ENCODE results near the gene PIP5KL1.

PIP5KL1 gene

DNA sequence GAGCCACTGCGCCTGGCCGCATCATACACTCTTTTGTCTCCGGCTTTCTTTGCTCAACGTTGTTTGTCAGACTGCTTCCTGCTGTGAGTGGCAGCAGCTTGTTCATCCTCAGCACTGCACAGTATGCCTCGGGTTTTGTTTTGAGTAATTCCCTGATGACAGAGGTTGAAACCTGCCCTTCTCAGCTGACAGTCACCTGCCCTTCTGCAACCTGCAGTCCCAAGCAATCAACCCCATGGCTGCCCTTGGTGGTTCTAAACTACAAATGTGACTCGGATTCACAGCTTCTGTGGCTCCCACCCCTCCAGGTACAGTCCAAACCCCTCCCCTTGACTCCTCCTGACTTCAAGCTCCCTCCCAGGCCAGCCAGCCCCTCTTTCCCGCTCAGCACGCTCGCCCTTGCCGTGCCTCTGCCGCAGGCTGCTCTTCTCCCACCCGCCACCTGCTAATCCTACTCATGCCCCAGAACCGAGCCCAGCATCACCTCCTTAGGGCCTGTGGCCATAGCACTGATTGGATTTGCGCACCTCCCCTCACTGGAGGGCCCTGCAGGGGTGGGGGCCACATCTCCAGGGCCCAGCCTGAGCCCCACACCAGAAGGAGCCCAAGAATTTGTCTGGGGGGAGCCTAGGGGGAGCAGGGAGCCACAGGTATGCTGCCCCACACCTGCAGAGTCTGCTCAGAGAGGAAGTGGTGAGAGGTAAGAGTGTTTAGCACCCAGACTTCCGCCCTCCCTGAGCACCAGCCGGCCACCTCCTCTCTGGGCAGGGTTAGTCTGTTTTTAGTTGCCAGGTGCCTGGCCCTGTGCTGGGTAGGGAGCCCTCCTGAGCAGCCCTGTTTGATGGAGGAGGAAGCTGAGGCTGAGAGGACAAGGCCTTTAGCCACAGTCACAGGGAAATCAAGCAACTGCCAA lies 40.1 kb upstream of the PIP5KL1 start:
- H3K27ac ChIP-seq (ENCODE audit: low read length, poor library complexity, severe bottlenecking) = no peak overlapping the region
- peak overlapping the region; percentile 37 for H2AK5ac ChIP-seq (ENCODE audit: low read length, severe bottlenecking)
- H3K9me3 ChIP-seq (ENCODE audit: control insufficient read depth, low read length) = no peaks in the 10 kb centered on the region
- no peak overlapping the region for H2BK15ac ChIP-seq (ENCODE audit: low read depth, poor library complexity, severe bottlenecking)
- no peak overlapping the region for H2AFZ ChIP-seq (ENCODE audit: low read depth, low read length)
- H4K8ac ChIP-seq (ENCODE audit: low read length) = no peak overlapping the region
- no peak overlapping the region for H3K4me2 ChIP-seq (ENCODE audit: low read length, poor library complexity, severe bottlenecking)
- peak overlapping the region; percentile 20 to 70 for H2BK12ac ChIP-seq (ENCODE audit: low read length in 2 of 2)
- peak overlapping the region; percentile 55 for H4K91ac ChIP-seq (ENCODE audit: low read length)
- H3K9ac ChIP-seq (ENCODE audit: low read length) = no peak overlapping the region
- no peak for DNase-seq
- no peaks in the 10 kb centered on the region for H3K27me3 ChIP-seq (ENCODE audit: control insufficient read depth in 1 of 2, insufficient read depth in 1 of 2, low read length in 2 of 2)
- H3K4ac ChIP-seq (ENCODE audit: low read depth in 1 of 2, low read length in 2 of 2) = peak overlapping the region; percentile 3 to 62
- H3K79me1 ChIP-seq (replicated peaks; ENCODE audit: low read length, poor library complexity, severe bottlenecking) = peaks cover 54% of the 10 kb centered on the region
- H2BK5ac ChIP-seq (ENCODE audit: low read depth, low read length, poor library complexity, severe bottlenecking) = no peak overlapping the region
- H2BK120ac ChIP-seq (ENCODE audit: low read depth, low read length) = peak overlapping the region; percentile 20
- H3K23ac ChIP-seq (ENCODE audit: low read length in 2 of 2) = peak overlapping the region in 1 of 2 experiments; percentile 36
- H3K4me1 ChIP-seq (ENCODE audit: control insufficient read depth, insufficient read depth, low read depth, low read length) = peaks cover 79% of the 10 kb centered on the region
- 68% methylated on average over 16 of the region's 16 CpGs for WGBS
- H3K4me3 ChIP-seq (ENCODE audit: insufficient read depth in 1 of 2, low read depth in 1 of 2, low read length in 2 of 2) = no peak overlapping the region
- peak overlapping the region in 1 of 2 experiments; percentile 85 for H3K14ac ChIP-seq (ENCODE audit: low read length in 2 of 2)
- no peaks in the 10 kb centered on the region for H3K36me3 ChIP-seq (ENCODE audit: control insufficient read depth in 1 of 2, insufficient read depth in 2 of 2, low read depth in 1 of 2, low read length in 2 of 2)
- peak overlapping the region; percentile 16 to 76 for H3K18ac ChIP-seq (ENCODE audit: low read depth in 1 of 2, low read length in 2 of 2)

DNA sequence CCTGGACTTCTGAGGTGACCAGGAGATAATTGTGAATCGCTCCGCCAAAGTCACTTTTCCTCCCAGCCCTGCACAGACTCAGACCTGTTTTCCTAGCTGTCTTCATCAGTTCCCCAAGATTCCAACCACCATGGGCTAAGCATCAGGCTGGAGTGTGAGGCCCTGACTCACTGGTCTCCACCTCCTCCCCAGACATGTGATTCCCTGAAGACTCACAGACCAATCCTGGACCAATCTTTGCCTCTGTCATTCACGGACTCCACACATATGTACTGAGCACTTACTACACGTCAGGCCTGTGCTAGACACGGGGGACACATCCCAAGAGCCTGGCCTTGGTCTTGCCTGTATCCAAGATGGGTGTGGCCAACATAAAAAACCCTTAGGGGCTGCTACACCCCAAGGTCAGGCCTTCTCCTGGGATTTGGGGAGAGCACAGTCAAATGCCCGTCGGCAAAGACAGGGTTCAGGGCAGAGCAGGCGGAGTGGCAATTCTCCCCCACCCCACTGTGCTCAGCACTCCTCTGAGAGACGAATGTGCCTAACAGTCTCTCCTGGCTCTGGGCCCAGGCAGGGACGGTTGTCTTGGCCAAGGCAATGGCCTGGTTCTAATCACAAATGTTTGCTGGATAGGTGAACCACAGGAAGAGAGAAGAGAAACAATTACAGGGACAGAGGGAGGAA lies 38.3 kb upstream of the PIP5KL1 start:
- Histone ChIP-seq H3K27me3 (ENCODE audit: control insufficient read depth in 1 of 2, insufficient read depth in 1 of 2, low read length in 2 of 2) (no peaks in the 10 kb centered on the region), H2AK5ac (ENCODE audit: low read length, severe bottlenecking) (peak overlapping the region; percentile 63), H3K79me1 (replicated peaks; ENCODE audit: low read length, poor library complexity, severe bottlenecking) (peaks cover 55% of the 10 kb centered on the region), H2BK15ac (ENCODE audit: low read depth, poor library complexity, severe bottlenecking) (peak overlapping the region; percentile 71), H3K9me3 (ENCODE audit: control insufficient read depth, low read length) (no peaks in the 10 kb centered on the region), H3K4me1 (ENCODE audit: control insufficient read depth, insufficient read depth, low read depth, low read length) (peaks cover 74% of the 10 kb centered on the region), H4K91ac (ENCODE audit: low read length) (peak overlapping the region; percentile 95), H4K8ac (ENCODE audit: low read length) (peak overlapping the region; percentile 96), H2AFZ (ENCODE audit: low read depth, low read length) (no peak overlapping the region), H2BK12ac (ENCODE audit: low read length in 2 of 2) (peak overlapping the region; percentile 91 to 96), H3K9ac (ENCODE audit: low read length) (peak overlapping the region; percentile 70), H2BK120ac (ENCODE audit: low read depth, low read length) (peak overlapping the region; percentile 86), H3K36me3 (ENCODE audit: control insufficient read depth in 1 of 2, insufficient read depth in 2 of 2, low read depth in 1 of 2, low read length in 2 of 2) (peaks cover 0 to 6% of the 10 kb centered on the region in 2 experiments), H3K18ac (ENCODE audit: low read depth in 1 of 2, low read length in 2 of 2) (peak overlapping the region; percentile 87 to 95), H3K14ac (ENCODE audit: low read length in 2 of 2) (peak overlapping the region in 1 of 2 experiments; percentile 57), H2BK5ac (ENCODE audit: low read depth, low read length, poor library complexity, severe bottlenecking) (no peak overlapping the region), H3K4ac (ENCODE audit: low read depth in 1 of 2, low read length in 2 of 2) (peak overlapping the region; percentile 67 to 97), H3K4me3 (ENCODE audit: insufficient read depth in 1 of 2, low read depth in 1 of 2, low read length in 2 of 2) (peak overlapping the region in 1 of 2 experiments; percentile 41), H3K27ac (ENCODE audit: low read length, poor library complexity, severe bottlenecking) (no peak overlapping the region), H3K4me2 (ENCODE audit: low read length, poor library complexity, severe bottlenecking) (no peak overlapping the region), H3K23ac (ENCODE audit: low read length in 2 of 2) (peak overlapping the region in 1 of 2 experiments; percentile 47)
- 62% methylated on average over 9 of the region's 10 CpGs for WGBS
- DNase-seq = peak; percentile 94

DNA sequence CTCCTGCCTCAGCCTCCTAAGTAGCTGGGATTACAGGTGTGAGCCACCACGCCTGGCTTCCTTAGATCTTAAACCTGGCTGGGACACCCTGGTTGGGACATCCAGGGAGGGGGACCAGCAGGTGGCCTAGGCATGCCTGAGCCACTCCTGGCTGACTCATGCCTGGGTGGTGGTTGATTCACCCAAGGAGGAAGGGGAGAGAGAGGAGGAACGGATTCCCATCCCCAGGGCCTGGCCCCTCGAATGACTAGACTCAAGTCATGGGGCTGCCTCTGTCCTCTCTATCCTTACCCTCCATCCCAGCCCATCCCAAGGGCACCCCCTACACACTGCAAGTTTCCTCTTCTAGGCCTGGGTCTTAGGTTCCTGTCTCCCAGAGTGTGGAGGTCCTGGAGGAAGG lies 37.5 kb upstream of the PIP5KL1 start:
- Histone ChIP-seq H2BK15ac (ENCODE audit: low read depth, poor library complexity, severe bottlenecking) (peak overlapping the region; percentile 52), H2BK5ac (ENCODE audit: low read depth, low read length, poor library complexity, severe bottlenecking) (no peak overlapping the region), H3K4ac (ENCODE audit: low read depth in 1 of 2, low read length in 2 of 2) (peak overlapping the region; percentile 67 to 89), H4K91ac (ENCODE audit: low read length) (peak overlapping the region; percentile 88), H3K4me1 (ENCODE audit: control insufficient read depth, insufficient read depth, low read depth, low read length) (peaks cover 73% of the 10 kb centered on the region), H3K9me3 (ENCODE audit: control insufficient read depth, low read length) (no peaks in the 10 kb centered on the region), H2AFZ (ENCODE audit: low read depth, low read length) (no peak overlapping the region), H3K4me3 (ENCODE audit: insufficient read depth in 1 of 2, low read depth in 1 of 2, low read length in 2 of 2) (peak overlapping the region in 1 of 2 experiments; percentile 41), H3K23ac (ENCODE audit: low read length in 2 of 2) (peak overlapping the region in 1 of 2 experiments; percentile 42), H3K27me3 (ENCODE audit: control insufficient read depth in 1 of 2, insufficient read depth in 1 of 2, low read length in 2 of 2) (no peaks in the 10 kb centered on the region), H3K79me1 (replicated peaks; ENCODE audit: low read length, poor library complexity, severe bottlenecking) (peaks cover 55% of the 10 kb centered on the region), H3K14ac (ENCODE audit: low read length in 2 of 2) (peak overlapping the region in 1 of 2 experiments; percentile 57), H2AK5ac (ENCODE audit: low read length, severe bottlenecking) (peak overlapping the region; percentile 8), H4K8ac (ENCODE audit: low read length) (peak overlapping the region; percentile 33), H3K36me3 (ENCODE audit: control insufficient read depth in 1 of 2, insufficient read depth in 2 of 2, low read depth in 1 of 2, low read length in 2 of 2) (peaks cover 0 to 6% of the 10 kb centered on the region in 2 experiments), H3K4me2 (ENCODE audit: low read length, poor library complexity, severe bottlenecking) (no peak overlapping the region), H3K27ac (ENCODE audit: low read length, poor library complexity, severe bottlenecking) (no peak overlapping the region), H3K18ac (ENCODE audit: low read depth in 1 of 2, low read length in 2 of 2) (peak overlapping the region; percentile 25 to 87), H3K9ac (ENCODE audit: low read length) (peak overlapping the region; percentile 53), H2BK12ac (ENCODE audit: low read length in 2 of 2) (peak overlapping the region; percentile 4 to 96), H2BK120ac (ENCODE audit: low read depth, low read length) (peak overlapping the region; percentile 13)
- peak; percentile 63 for DNase-seq
- WGBS = 100% methylated on average over 1 of the region's 3 CpGs
